DOHH2 (cell line): ENCODE measurements around the gene SLC9A8.

Experiments
- H3F3A ChIP-seq: fragments of 200-600 bp; sonication (generic), shearing (Covaris generic); 2 replicates; pipeline ENCODE4 v1.6.0; 2016; ENCODE audit warnings: antibody characterized with exemption, mild to moderate bottlenecking; ENCODE audit not compliant: control insufficient read depth, insufficient read depth
- H3K27ac ChIP-seq: fragments of 200-600 bp; sonication (generic); 2 replicates; pipeline ENCODE4 v1.5.1; 2014; ENCODE audit warnings: low read depth, mild to moderate bottlenecking, low read length, moderate library complexity
- H3K27me3 ChIP-seq: fragments of 200-600 bp; sonication (generic); 2 replicates; pipeline ENCODE4 v1.6.1; 2014; ENCODE audit warnings: mild to moderate bottlenecking, low read length, mixed read lengths; ENCODE audit not compliant: control insufficient read depth
- H3K36me3 ChIP-seq: fragments of 200-600 bp; sonication (generic); 2 replicates; pipeline ENCODE4 v1.6.1; 2014; ENCODE audit warnings: mild to moderate bottlenecking, low read length, moderate library complexity, mixed read lengths; ENCODE audit not compliant: control insufficient read depth
- H3K4me1 ChIP-seq: fragments of 200-600 bp; sonication (generic); 2 replicates; pipeline ENCODE4 v1.6.1; 2014; ENCODE audit warnings: mild to moderate bottlenecking, low read length, mixed read lengths; ENCODE audit not compliant: control insufficient read depth
- H3K4me2 ChIP-seq: fragments of 200-600 bp; sonication (generic); 2 replicates; pipeline ENCODE4 v1.6.0; 2014; ENCODE audit warnings: mild to moderate bottlenecking, low read length, moderate library complexity
- H3K4me3 ChIP-seq: fragments of 200-600 bp; sonication (generic); 2 replicates; pipeline ENCODE4 v1.5.1; 2014; ENCODE audit warnings: mild to moderate bottlenecking, low read length, mixed read lengths
- H3K79me2 ChIP-seq: fragments of 200-600 bp; sonication (generic); 2 replicates; pipeline ENCODE4 v1.6.1; 2014; ENCODE audit warnings: mild to moderate bottlenecking, low read length, mixed read lengths; ENCODE audit not compliant: control insufficient read depth
- H3K9me2 ChIP-seq: fragments of 200-600 bp; sonication (generic); replicated peaks from 2 replicates; pipeline ENCODE4 v1.6.1; 2014; ENCODE audit warnings: mild to moderate bottlenecking, low read length, mixed read lengths; ENCODE audit not compliant: control insufficient read depth
- H3K9me3 ChIP-seq: fragments of 200-600 bp; sonication (generic); 2 replicates; pipeline ENCODE4 v1.6.1; 2014; ENCODE audit warnings: antibody characterized with exemption, low read length, mixed read lengths; ENCODE audit not compliant: control insufficient read depth, insufficient read depth
- H4K20me1 ChIP-seq: fragments of 200-600 bp; sonication (generic); 2 replicates; pipeline ENCODE4 v1.6.0; 2014; ENCODE audit warnings: low read depth, mild to moderate bottlenecking, antibody characterized with exemption, low read length, moderate library complexity; ENCODE audit not compliant: control insufficient read depth, insufficient read depth
- EZH2phosphoT487 ChIP-seq: fragments of 200-600 bp; sonication (generic); IDR thresholded peaks from 2 replicates; pipeline ENCODE4 v1.6.1; 2017; ENCODE audit warnings: borderline replicate concordance, mild to moderate bottlenecking, antibody characterized with exemption, low read length, moderate library complexity, mixed read lengths
- TF ChIP-seq, protein P1 (sequence below): fragments of 200-600 bp; sonication (generic); IDR thresholded peaks from one replicate; pipeline ENCODE4 v1.5.1; 2014; ENCODE audit warnings: antibody characterized with exemption, mild to moderate bottlenecking, low read depth, low read length; ENCODE audit not compliant: poor library complexity, severe bottlenecking

Gene SLC9A8

DNA sequence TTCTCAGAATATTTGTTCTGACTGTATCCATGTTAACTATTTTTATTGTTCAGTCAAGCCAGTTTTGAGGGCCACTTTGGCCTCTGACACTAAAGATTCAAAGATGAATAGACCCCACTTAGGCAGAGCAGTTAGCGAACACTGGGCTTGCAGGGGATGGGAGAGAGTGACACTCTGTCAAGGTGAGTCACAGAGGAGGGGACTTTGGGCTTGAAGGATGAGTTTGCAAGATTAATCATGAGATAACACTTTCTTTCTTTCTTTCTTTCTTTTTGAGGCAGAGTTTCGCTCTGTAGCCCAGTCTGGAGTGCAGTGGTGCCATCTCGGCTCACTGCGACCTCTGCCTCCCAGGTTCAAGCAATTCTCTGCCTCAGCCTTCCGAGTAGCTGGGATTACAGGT is 56.3 kb downstream of the SLC9A8 start:
- no peaks in the 10 kb centered on the region for H3K9me2 ChIP-seq
- peaks cover 8% of the 10 kb centered on the region for H3K36me3 ChIP-seq
- H3K4me3 ChIP-seq = no peak overlapping the region
- peaks cover 4% of the 10 kb centered on the region; the same call in 1 of the 2 replicates for H3K4me1 ChIP-seq
- H3K27ac ChIP-seq = no peak overlapping the region
- no peak overlapping the region for H3K4me2 ChIP-seq
- H3F3A ChIP-seq = no peaks in the 10 kb centered on the region
- no peaks in the 10 kb centered on the region for H3K79me2 ChIP-seq
- no peaks in the 10 kb centered on the region for H3K27me3 ChIP-seq
- no peak for TF ChIP-seq EZH2phosphoT487
- TF ChIP-seq, protein P1, sequence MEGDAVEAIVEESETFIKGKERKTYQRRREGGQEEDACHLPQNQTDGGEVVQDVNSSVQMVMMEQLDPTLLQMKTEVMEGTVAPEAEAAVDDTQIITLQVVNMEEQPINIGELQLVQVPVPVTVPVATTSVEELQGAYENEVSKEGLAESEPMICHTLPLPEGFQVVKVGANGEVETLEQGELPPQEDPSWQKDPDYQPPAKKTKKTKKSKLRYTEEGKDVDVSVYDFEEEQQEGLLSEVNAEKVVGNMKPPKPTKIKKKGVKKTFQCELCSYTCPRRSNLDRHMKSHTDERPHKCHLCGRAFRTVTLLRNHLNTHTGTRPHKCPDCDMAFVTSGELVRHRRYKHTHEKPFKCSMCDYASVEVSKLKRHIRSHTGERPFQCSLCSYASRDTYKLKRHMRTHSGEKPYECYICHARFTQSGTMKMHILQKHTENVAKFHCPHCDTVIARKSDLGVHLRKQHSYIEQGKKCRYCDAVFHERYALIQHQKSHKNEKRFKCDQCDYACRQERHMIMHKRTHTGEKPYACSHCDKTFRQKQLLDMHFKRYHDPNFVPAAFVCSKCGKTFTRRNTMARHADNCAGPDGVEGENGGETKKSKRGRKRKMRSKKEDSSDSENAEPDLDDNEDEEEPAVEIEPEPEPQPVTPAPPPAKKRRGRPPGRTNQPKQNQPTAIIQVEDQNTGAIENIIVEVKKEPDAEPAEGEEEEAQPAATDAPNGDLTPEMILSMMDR = no peak
- H4K20me1 ChIP-seq = no peaks in the 10 kb centered on the region
- no peaks in the 10 kb centered on the region for H3K9me3 ChIP-seq

DNA sequence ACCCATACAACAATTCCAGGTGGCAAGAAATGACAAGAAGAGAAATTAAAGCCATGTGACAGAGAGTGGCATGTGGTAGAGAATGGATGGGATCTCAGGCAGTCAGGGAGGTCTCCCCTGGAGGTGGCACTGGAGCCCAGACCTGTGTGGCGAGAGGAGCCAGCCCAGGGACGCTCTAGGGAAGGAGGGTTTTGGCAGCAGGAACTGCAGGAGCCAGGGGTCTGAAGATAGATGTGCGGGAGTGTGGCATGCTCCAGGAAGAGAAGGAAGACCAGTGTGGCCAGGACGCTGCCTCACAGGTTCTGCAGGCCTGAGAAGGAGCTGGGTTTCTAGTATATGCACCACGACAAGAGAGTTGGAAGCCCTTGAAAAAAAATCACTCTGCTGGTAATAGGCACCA is 57.6 kb downstream of the SLC9A8 start:
- Histone ChIP-seq H3K9me3 (no peaks in the 10 kb centered on the region), H3K4me1 (peaks cover 4% of the 10 kb centered on the region; the same call in 1 of the 2 replicates), H3K4me3 (no peak overlapping the region), H3K79me2 (no peaks in the 10 kb centered on the region), H3K27me3 (no peaks in the 10 kb centered on the region), H3K9me2 (no peaks in the 10 kb centered on the region), H3F3A (no peaks in the 10 kb centered on the region), H3K36me3 (peaks cover 2% of the 10 kb centered on the region), H3K4me2 (no peak overlapping the region), H4K20me1 (no peaks in the 10 kb centered on the region), H3K27ac (no peak overlapping the region)
- TF ChIP-seq, protein P1 = no peak
- no peak for TF ChIP-seq EZH2phosphoT487

DNA sequence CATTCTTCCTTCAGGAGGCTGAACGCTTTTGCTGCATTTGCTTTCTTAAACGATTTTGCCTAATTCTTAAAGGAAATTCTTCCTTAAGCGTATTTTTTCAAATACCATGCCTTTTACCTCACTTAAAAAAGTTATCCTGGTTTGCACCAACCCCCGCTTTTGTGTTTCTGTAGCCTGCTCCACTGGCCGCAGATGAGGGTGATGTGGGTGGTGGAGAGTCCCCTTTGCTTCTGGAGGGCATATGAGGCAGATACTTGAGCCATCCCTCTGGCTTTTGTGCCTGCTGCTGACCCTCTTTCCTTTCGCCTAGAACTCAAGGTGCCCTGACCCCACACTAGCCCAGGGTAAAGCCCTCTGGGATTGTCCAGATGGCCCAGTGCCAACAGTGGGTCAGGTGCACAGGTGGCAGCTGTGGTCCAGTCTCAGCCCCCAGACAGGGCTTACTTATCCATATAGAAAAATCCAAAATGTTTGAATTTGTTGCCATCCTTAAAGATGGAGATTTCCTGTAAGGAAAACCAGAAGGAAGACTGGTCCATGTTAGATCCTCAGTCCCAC is 58.8 kb downstream of the SLC9A8 start:
- Histone ChIP-seq H3F3A (no peaks in the 10 kb centered on the region), H3K79me2 (no peaks in the 10 kb centered on the region), H3K36me3 (no peaks in the 10 kb centered on the region; the same call in none of the 2 replicates), H3K4me3 (no peak overlapping the region), H3K27me3 (no peaks in the 10 kb centered on the region), H3K4me1 (peaks cover 4% of the 10 kb centered on the region; the same call in 1 of the 2 replicates), H3K9me2 (no peaks in the 10 kb centered on the region), H3K4me2 (no peak overlapping the region), H3K27ac (no peak overlapping the region), H4K20me1 (no peaks in the 10 kb centered on the region), H3K9me3 (no peaks in the 10 kb centered on the region)
- no peak for TF ChIP-seq EZH2phosphoT487
- TF ChIP-seq, protein P1 = no peak
